Measurements from ENCODE around the gene C5orf15. TPM values are rescaled to one million over a fixed set of nuclear protein-coding genes. Genes with fewer than 3 reads are reported as not detected.
A peak's percentile ranks its signal among the peaks of the same experiment; 100 is the strongest.

Gene C5orf15
- total and polyA plus RNA-seq, 9 of the 15 experiments (the other 6 are each of a cell fraction or from before 2014, with no cell fraction given): 23.3 to 50.7 (median 35.5) TPM

- TF ChIP-seq E2F5 (CRISPR knock-in tag; IDR thresholded peaks at IDR 0.05): no peak
- no peak for TF ChIP-seq PREB (CRISPR knock-in tag; IDR thresholded peaks at IDR 0.05)
- TF ChIP-seq ZNF197 (CRISPR knock-in tag; IDR thresholded peaks at IDR 0.05; ENCODE audit: low read depth): 0 out of 2 replicates have a peak, but pooled peaks have one; percentile 53
- TF ChIP-seq MTF1 (CRISPR knock-in tag; IDR thresholded peaks at IDR 0.05; ENCODE audit: borderline replicate concordance): no peak
- TF ChIP-seq SAFB2 (IDR thresholded peaks at IDR 0.05; ENCODE audit: borderline replicate concordance, low read depth, low read length, severe bottlenecking): no peak
- no peak for TF ChIP-seq HNRNPH1 (optimal IDR thresholded peaks at IDR 0.05; ENCODE audit: low read depth, low read length)
- peak in 1 of 2 experiments; percentile 45 for TF ChIP-seq AFF1 (IDR thresholded peaks at IDR 0.05; ENCODE audit: low read depth in 1 of 2, partially characterized antibody in 2 of 2)
- no peak for TF ChIP-seq SUPT5H (IDR thresholded peaks at IDR 0.05)
- TF ChIP-seq ZNF274 (IDR thresholded peaks at IDR 0.05; ENCODE audit: borderline replicate concordance, low read depth, low read length): no peak
- no peak for TF ChIP-seq GTF2A2 (tag; IDR thresholded peaks at IDR 0.05)
- no peak for TF ChIP-seq ATF6 (CRISPR knock-in tag; IDR thresholded peaks at IDR 0.05)
- TF ChIP-seq PHF20 (IDR thresholded peaks at IDR 0.05; ENCODE audit: partially characterized antibody): no peak
- no peak for TF ChIP-seq MITF (IDR thresholded peaks at IDR 0.05)
- TF ChIP-seq BRD9 (IDR thresholded peaks at IDR 0.05; ENCODE audit: low read depth, partially characterized antibody): no peak
- no peak for TF ChIP-seq CHCHD3 (CRISPR knock-in tag; IDR thresholded peaks at IDR 0.05)
- TF ChIP-seq TSC22D4 (tag; IDR thresholded peaks at IDR 0.05): no peak
Observed at GRCh38 chr5:133930061-133930812, 38.2 kb downstream of the C5orf15 start (continued).

All from K562 (cell line).